Body of pancreas (tissue), 4 donors: ENCODE results near the gene SDCBP2. TPM values are rescaled to one million over a fixed set of nuclear protein-coding genes. Genes with fewer than 3 reads are reported as not detected.

Source experiments
- ATAC-seq: fragments of 150-250 bp; one replicate; pipeline ENCODE4 v1.9.1; 2016
- DNase-seq, 4 donors: peaks; one replicate each; pipeline ENCODE4 v3.0.0-alpha.2; 2019
- H3K27ac ChIP-seq, 4 donors: fragments of 200-600 bp; sonication (generic); 1 replicate in 3 of 4; 2 replicates in 1 of 4; pipeline versions ENCODE4 v1.5.1 to v1.6.1; 2016 to 2019; ENCODE audit warnings: mild to moderate bottlenecking in 1 of 4, mixed read lengths in 1 of 4, moderate library complexity in 1 of 4
- H3K27me3 ChIP-seq, 2 donors: fragments of 200-600 bp; sonication (generic); one replicate each; pipeline ENCODE4 v1.6.0; 2016; ENCODE audit warnings: mild to moderate bottlenecking in 1 of 2
- H3K36me3 ChIP-seq, 2 donors: fragments of 200-600 bp; sonication (generic); replicated peaks in 1 of 2; 2 replicates each; pipeline ENCODE4 v1.5.1; 2016; ENCODE audit warnings: low read depth in 2 of 2; ENCODE audit not compliant: insufficient read depth in 1 of 2
- H3K4me1 ChIP-seq: fragments of 200-600 bp; sonication (generic); one replicate; pipeline ENCODE4 v1.6.0; 2016
- H3K4me3 ChIP-seq, 2 donors: fragments of 200-600 bp; sonication (generic); 1 replicate in 1 of 2; 2 replicates in 1 of 2; pipeline ENCODE4 v1.5.1; 2016 to 2019
- H3K9me3 ChIP-seq, 3 donors: fragments of 200-600 bp; sonication (generic); 1 replicate in 2 of 3; 2 replicates in 1 of 3; pipeline ENCODE4 v1.5.1; 2016
- CTCF ChIP-seq, 7 experiments: fragments of 450-650 bp in 4 of 7; fragments of 200-600 bp in 3 of 7; sonication (generic) in 3 of 7; IDR thresholded peaks; one replicate each; pipeline ENCODE4 v1.5.1; 2016 to 2019; ENCODE audit warnings: antibody characterized with exemption in 7 of 7
- POLR2A ChIP-seq, 3 donors: fragments of 450-650 bp; IDR thresholded peaks; one replicate each; pipeline ENCODE4 v1.6.1; 2016; ENCODE audit warnings: antibody characterized with exemption in 3 of 3, mild to moderate bottlenecking in 2 of 3
- WGBS, 2 donors: methylation state at CpG; one replicate each; pipeline ENCODE4 v1.1.5; 2017; 5-methylcytosine and 5-hydroxymethylcytosine counted together
- intact Hi-C: fragments of 100-400 bp; cut with DNase I; formaldehyde crosslinking; loops from one replicate; pipeline ENCODE4 v1.15.1; 2023
- total RNA-seq, 2 donors: library from RNA; depleted of rRNA; stranded (reverse); fragments of >200 nt; gene quantifications; one replicate each; pipeline ENCODE4 v1.1.0, GENCODE V29; 2016

The SDCBP2 gene
- total RNA-seq, 2 donors from 2014 or later: 14.8 to 20.0 TPM

- intact Hi-C loops: no loop called here
- H3K27ac ChIP-seq: peak overlapping the region; percentile 81 to 95 (median 87)
- no peak overlapping the region for H3K4me3 ChIP-seq
- 31 to 44% methylated on average over 6 of the region's 6 CpGs for WGBS, 2 donors
- ATAC-seq (peak; percentile 72), DNase-seq (peak; percentile 82 to 94 (median 88))
- TF ChIP-seq POLR2A (IDR thresholded peaks at IDR 0.05) (peak; percentile 39 to 42 (median 42)), CTCF (IDR thresholded peaks at IDR 0.05) (no peak)
- H3K9me3 ChIP-seq: no peaks in the 10 kb centered on the region
- no peaks in the 10 kb centered on the region for H3K27me3 ChIP-seq
- peaks cover 54% of the 10 kb centered on the region for H3K4me1 ChIP-seq
- H3K36me3 ChIP-seq: no peaks in the 10 kb centered on the region
These were observed 1.3 kb upstream of the SDCBP2 start for GRCh38 chr20:1330075-1330830.

GRCh38 chr20:1327827-1328679 is 886 bp downstream of the SDCBP2 start:
- intact Hi-C loops: no loop called here
- peak overlapping the region; percentile 81 to 95 (median 92) for H3K27ac ChIP-seq
- WGBS, 2 donors: 75 to 86% methylated on average over 4 to 7 of the region's 7 CpGs
- no peaks in the 10 kb centered on the region for H3K9me3 ChIP-seq
- ATAC-seq (no peak), DNase-seq (peak in 3 of 4 donors; percentile 2 to 28 (median 12))
- peaks cover 59% of the 10 kb centered on the region for H3K4me1 ChIP-seq
- TF ChIP-seq POLR2A (IDR thresholded peaks at IDR 0.05): no peak
- TF ChIP-seq CTCF (IDR thresholded peaks at IDR 0.05): peak in 1 of 7 experiments; percentile 3
- no peaks in the 10 kb centered on the region for H3K36me3 ChIP-seq
- no peaks in the 10 kb centered on the region for H3K27me3 ChIP-seq
- H3K4me3 ChIP-seq: no peak overlapping the region

GRCh38 chr20:1327241-1327653 is 1.7 kb downstream of the SDCBP2 start:
- intact Hi-C loops: no loop called here
- peaks cover 59% of the 10 kb centered on the region for H3K4me1 ChIP-seq
- no peak overlapping the region for H3K4me3 ChIP-seq
- no peaks in the 10 kb centered on the region for H3K27me3 ChIP-seq
- TF ChIP-seq POLR2A (IDR thresholded peaks at IDR 0.05) (no peak), CTCF (IDR thresholded peaks at IDR 0.05) (no peak)
- H3K36me3 ChIP-seq: no peaks in the 10 kb centered on the region
- DNase-seq (peak in 3 of 4 donors; percentile 33 to 64 (median 36)), ATAC-seq (no peak)
- no peaks in the 10 kb centered on the region for H3K9me3 ChIP-seq
- 73 to 83% methylated on average over 8 of the region's 8 CpGs for WGBS, 2 donors
- H3K27ac ChIP-seq: peak overlapping the region in 3 of 4 donors; percentile 91 to 95 (median 93)

- DNase-seq: peak; percentile 0 to 30 (median 15)
- peak overlapping the region; percentile 88 to 95 (median 92) for H3K27ac ChIP-seq
- TF ChIP-seq POLR2A (IDR thresholded peaks at IDR 0.05) (no peak), CTCF (IDR thresholded peaks at IDR 0.05) (no peak)
- 27 to 30% methylated on average over 9 to 10 of the region's 10 CpGs for WGBS, 2 donors
- intact Hi-C loops: no loop called here
- H3K4me3 ChIP-seq: peak overlapping the region; percentile 40 to 55
- H3K9me3 ChIP-seq: no peaks in the 10 kb centered on the region
- H3K4me1 ChIP-seq: peaks cover 59% of the 10 kb centered on the region
- H3K27me3 ChIP-seq: no peaks in the 10 kb centered on the region
- ATAC-seq: no peak
- no peaks in the 10 kb centered on the region for H3K36me3 ChIP-seq
These were observed 2.7 kb downstream of the SDCBP2 start for GRCh38 chr20:1326031-1326930.
